ENCODE measurements around the gene CLEC11A.
A peak's percentile ranks its signal among the peaks of the same experiment; 100 is the strongest.

CLEC11A gene

DNA sequence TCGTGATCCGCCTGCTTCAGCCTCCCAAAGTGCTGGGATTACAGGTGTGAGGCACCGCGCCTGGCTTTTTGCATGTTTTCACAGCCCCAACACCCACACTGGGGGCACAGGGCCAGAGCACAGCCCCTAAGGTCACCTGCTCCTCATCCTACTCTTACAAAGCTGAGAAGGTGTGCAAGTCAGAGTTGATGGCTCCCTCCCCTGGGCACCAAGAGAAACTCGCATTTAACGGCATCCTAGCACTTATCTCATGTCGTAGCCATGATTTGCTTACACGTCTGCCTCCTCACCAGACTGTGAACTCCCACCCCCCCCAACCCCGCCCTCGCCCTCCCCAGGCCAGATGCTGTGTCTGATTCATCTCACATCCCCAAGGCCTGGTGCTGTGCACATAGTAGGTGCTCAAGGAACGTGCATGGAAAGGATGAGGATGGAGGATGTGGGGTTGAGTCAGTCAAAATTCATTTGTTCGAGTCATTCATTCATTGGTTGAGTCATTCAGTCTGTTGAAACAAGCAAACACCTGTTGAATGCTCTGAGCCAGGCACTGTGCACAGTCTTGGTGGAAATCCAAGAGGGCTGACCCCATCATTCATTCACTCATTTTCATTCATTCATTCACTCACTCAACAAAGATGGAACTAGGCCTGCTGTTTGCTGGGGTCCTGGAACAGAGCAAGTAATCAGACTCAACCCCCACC lies 14.8 kb upstream of the CLEC11A start:
- 75 to 79% methylated on average over 8 to 10 of the region's 12 CpGs for WGBS, 2 experiments (ENCODE audit: insufficient coverage in 2 of 2)

DNA sequence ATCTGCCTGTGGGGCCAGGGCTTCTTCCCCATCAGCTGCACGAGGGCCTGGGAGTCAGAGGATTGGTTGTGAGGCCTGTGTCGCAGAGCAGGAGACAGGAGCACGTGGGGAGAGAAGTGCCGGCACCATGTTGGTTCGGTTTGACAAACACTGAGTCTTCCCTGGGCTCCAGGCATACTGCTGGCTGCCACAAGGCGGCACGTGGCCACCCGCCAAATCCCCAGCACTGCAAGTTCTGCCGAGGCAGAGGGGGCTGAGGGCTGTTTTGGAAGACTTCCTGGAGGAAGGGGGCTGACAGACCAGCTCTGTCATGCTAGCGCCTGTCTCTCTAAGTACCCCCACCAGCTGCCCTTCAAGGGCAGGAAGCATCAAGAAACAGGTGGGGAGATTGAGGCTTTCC lies 13.1 kb upstream of the CLEC11A start:
- WGBS, 2 experiments (ENCODE audit: insufficient coverage in 2 of 2) = 43 to 69% methylated on average over 6 to 9 of the region's 10 CpGs
- Histone ChIP-seq H3K36me3 (ENCODE audit: control insufficient read depth, insufficient read depth, low read length) (peaks cover 3% of the 10 kb centered on the region), H3K27ac (ENCODE audit: low read depth, low read length, severe bottlenecking) (no peak overlapping the region), H3K4me1 (ENCODE audit: control insufficient read depth, insufficient read depth, low read length, poor library complexity, severe bottlenecking) (no peaks in the 10 kb centered on the region), H3K9me3 (ENCODE audit: control insufficient read depth, low read length) (no peaks in the 10 kb centered on the region), H3K4me3 (ENCODE audit: extremely low read depth, insufficient read depth, low read length, poor library complexity, severe bottlenecking) (no peak overlapping the region)

More for the DNA sequence above, 14.8 kb upstream of the CLEC11A start:
- Histone ChIP-seq H3K9me3 (ENCODE audit: control insufficient read depth, low read length) (no peaks in the 10 kb centered on the region), H3K4me3 (ENCODE audit: extremely low read depth, insufficient read depth, low read length, poor library complexity, severe bottlenecking) (no peak overlapping the region), H3K36me3 (ENCODE audit: control insufficient read depth, insufficient read depth, low read length) (peaks cover 3% of the 10 kb centered on the region), H3K4me1 (ENCODE audit: control insufficient read depth, insufficient read depth, low read length, poor library complexity, severe bottlenecking) (no peaks in the 10 kb centered on the region), H3K27ac (ENCODE audit: low read depth, low read length, severe bottlenecking) (no peak overlapping the region)

DNA sequence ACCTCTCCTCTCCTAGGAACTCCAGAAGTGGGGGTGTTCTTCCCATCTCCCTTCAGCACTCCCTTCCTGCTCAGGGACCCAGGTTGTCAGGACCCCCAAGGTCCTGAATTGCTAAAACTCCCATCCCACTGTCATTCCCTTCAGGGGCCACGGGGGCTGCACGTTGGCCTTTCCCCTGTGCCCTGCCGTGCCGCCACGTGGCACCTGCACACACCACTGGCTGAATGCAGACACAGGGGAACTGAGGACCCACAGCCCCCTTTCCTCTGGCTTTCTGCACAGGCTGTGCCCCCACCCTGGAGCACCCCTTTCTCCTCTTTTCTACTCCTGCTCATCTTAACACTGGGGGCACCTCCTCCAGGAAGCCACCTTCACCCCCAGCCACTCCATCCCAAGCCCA lies 12.6 kb upstream of the CLEC11A start:
- Histone ChIP-seq H3K4me1 (ENCODE audit: control insufficient read depth, insufficient read depth, low read length, poor library complexity, severe bottlenecking) (no peaks in the 10 kb centered on the region), H3K4me3 (ENCODE audit: extremely low read depth, insufficient read depth, low read length, poor library complexity, severe bottlenecking) (no peak overlapping the region), H3K9me3 (ENCODE audit: control insufficient read depth, low read length) (no peaks in the 10 kb centered on the region), H3K27ac (ENCODE audit: low read depth, low read length, severe bottlenecking) (no peak overlapping the region), H3K36me3 (ENCODE audit: control insufficient read depth, insufficient read depth, low read length) (peaks cover 3% of the 10 kb centered on the region)
- 79 to 94% methylated on average over 5 of the region's 5 CpGs for WGBS, 2 experiments (ENCODE audit: insufficient coverage in 2 of 2)

DNA sequence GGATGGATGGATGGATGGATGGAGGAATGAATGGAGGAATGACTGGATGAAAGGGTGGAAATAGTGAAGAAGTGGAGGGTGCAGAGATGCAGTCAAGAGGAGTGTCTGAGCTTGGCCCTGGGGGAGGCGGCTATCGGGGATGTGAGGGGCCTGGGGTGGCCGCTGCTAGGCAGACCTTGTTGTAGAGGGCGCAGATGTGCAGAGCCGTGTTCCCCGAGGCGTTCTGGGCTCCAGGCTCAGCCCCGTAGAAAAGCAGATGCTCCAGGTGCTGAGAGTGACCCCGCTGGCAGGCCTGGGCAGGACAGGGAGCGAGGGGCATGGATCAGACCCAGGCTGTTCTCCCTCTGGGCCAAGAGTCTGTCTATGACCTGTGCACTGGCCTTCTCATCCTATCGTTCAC lies 12.0 kb upstream of the CLEC11A start:
- Histone ChIP-seq H3K36me3 (ENCODE audit: control insufficient read depth, insufficient read depth, low read length) (peaks cover 3% of the 10 kb centered on the region), H3K4me3 (ENCODE audit: extremely low read depth, insufficient read depth, low read length, poor library complexity, severe bottlenecking) (no peak overlapping the region), H3K27ac (ENCODE audit: low read depth, low read length, severe bottlenecking) (no peak overlapping the region), H3K4me1 (ENCODE audit: control insufficient read depth, insufficient read depth, low read length, poor library complexity, severe bottlenecking) (no peaks in the 10 kb centered on the region), H3K9me3 (ENCODE audit: control insufficient read depth, low read length) (no peaks in the 10 kb centered on the region)
- 81 to 82% methylated on average over 9 to 11 of the region's 11 CpGs for WGBS, 2 experiments (ENCODE audit: insufficient coverage in 2 of 2)

DNA sequence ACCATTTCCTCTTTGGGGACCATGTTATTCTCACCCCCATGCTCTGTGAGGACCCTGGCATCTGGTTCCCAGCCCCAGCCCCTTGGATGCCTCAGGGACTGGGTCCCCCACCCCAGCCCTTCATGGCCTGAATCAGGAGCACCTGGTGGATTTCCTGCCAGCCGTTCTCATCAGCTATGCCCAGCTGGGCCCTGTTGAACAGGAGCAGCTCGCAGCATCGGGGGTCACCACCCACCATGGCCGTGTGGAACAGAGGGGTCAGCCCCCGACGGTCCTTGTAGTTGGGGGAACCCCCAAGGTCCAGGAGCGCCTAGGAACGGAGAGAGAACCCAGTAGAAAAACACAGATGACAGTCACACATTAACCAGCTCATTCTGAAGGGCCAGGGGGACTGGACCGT lies 11.4 kb upstream of the CLEC11A start:
- H3K9me3 ChIP-seq (ENCODE audit: control insufficient read depth, low read length) = no peaks in the 10 kb centered on the region
- no peak overlapping the region for H3K4me3 ChIP-seq (ENCODE audit: extremely low read depth, insufficient read depth, low read length, poor library complexity, severe bottlenecking)
- WGBS, 2 experiments (ENCODE audit: insufficient coverage in 2 of 2) = 81 to 85% methylated on average over 7 to 8 of the region's 9 CpGs
- H3K4me1 ChIP-seq (ENCODE audit: control insufficient read depth, insufficient read depth, low read length, poor library complexity, severe bottlenecking) = no peaks in the 10 kb centered on the region
- peaks cover 3% of the 10 kb centered on the region for H3K36me3 ChIP-seq (ENCODE audit: control insufficient read depth, insufficient read depth, low read length)
- H3K27ac ChIP-seq (ENCODE audit: low read depth, low read length, severe bottlenecking) = no peak overlapping the region

DNA sequence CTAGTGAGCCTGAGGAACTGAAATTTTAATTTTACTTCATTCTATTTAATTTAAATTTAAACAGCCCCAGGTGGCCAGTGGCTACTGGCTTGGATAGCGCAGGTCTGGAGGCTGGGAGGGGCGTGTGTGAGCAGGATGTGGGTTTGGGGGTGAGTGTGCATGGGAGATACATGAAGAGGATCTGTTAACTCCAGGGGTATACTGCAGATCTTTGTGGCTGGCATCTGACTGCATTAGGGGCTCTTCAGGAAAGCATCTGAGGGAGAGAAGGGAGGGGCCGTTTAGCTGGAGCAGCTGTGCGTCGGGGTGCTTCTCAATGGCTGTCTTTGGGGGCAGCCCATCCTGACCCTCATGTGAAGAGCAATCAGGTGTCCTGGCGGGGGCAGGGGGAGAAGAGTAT lies 10.3 kb upstream of the CLEC11A start:
- Histone ChIP-seq H3K27ac (ENCODE audit: low read depth, low read length, severe bottlenecking) (no peak overlapping the region), H3K4me3 (ENCODE audit: extremely low read depth, insufficient read depth, low read length, poor library complexity, severe bottlenecking) (no peak overlapping the region), H3K4me1 (ENCODE audit: control insufficient read depth, insufficient read depth, low read length, poor library complexity, severe bottlenecking) (peaks cover 2% of the 10 kb centered on the region), H3K36me3 (ENCODE audit: control insufficient read depth, insufficient read depth, low read length) (peaks cover 3% of the 10 kb centered on the region), H3K9me3 (ENCODE audit: control insufficient read depth, low read length) (no peaks in the 10 kb centered on the region)
- WGBS, 2 experiments (ENCODE audit: insufficient coverage in 2 of 2) = 89 to 95% methylated on average over 4 to 6 of the region's 6 CpGs

DNA sequence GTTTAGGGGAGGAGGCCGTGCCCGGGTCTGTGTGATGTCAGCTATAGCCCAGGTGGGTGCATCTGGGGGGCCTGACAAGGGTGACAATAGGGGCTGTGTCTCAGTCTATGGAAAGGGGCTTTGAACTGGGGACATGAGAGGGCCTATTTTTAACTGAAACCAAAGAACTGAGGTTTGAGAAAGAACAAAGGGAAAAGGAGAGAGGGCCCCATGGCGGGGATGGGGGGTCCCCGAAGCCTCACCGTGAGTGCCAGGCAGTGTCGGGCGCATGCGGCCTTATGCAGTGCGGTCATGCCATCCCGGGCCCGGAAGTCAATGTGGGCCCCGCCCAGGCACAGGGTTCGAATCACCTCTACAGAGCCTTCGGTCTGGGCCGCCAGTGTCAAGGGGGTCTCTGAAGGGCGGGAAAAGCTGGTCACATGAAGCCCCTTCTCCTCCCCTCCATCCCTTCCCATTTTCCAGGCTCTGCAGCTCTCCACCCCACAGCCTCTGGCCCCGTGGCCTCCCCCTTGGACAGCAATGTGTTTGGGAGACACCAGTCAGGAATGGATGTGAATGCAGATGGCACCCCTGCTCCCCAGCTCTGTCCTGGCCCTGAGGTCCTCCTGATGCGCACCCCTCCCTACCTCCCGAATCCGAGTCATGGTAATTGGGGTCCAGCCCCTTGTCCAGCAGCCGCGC lies 9.5 kb upstream of the CLEC11A start:
- H3K9me3 ChIP-seq (ENCODE audit: control insufficient read depth, low read length) = no peaks in the 10 kb centered on the region
- 93 to 94% methylated on average over 18 to 20 of the region's 22 CpGs for WGBS, 2 experiments (ENCODE audit: insufficient coverage in 2 of 2)
- no peak overlapping the region for H3K4me3 ChIP-seq (ENCODE audit: extremely low read depth, insufficient read depth, low read length, poor library complexity, severe bottlenecking)
- H3K36me3 ChIP-seq (ENCODE audit: control insufficient read depth, insufficient read depth, low read length) = peaks cover 3% of the 10 kb centered on the region
- peaks cover 3% of the 10 kb centered on the region for H3K4me1 ChIP-seq (ENCODE audit: control insufficient read depth, insufficient read depth, low read length, poor library complexity, severe bottlenecking)
- H3K27ac ChIP-seq (ENCODE audit: low read depth, low read length, severe bottlenecking) = no peak overlapping the region

DNA sequence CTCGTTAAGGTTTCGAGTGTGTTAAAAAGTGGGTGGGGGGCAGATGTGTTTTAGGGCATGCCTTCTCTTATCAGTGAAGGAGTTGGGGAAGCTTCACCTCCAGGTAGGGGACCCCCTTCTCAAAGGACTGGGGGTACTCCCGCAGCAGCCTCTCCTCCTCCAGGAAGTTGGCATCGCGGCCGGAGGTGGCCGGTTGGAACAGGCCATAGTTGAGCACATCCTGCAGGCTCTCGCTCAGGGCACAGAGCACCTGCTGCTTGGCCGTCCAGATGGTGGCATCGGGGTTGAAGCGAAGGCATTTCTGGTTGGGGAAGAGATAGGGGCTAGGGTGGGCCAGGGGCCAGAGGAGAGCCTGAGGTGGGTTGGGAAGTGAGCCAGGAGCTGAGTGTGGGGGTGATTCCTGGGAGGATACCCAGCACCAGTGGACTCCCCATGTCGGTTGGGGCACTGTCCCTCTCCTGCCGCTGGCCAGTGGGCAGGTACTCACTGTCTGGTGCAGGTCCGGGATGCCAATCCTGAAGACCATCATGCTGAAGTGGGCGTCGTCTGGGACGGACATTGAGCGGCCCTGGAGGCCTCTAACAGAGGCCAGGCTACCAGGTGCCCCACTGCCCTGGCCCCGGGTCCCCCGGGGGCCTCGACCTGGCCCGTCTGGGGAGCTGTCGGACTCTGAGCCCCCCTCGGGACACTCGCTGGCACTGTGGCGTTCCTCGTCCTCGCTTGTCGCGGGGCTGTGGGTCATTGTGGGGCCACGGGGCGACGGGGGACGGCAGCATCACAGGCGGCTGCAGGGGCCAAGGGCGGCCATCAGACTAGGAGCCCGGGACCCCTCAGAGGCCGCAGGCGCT lies 6.8 kb upstream of the CLEC11A start:
- no peaks in the 10 kb centered on the region for H3K36me3 ChIP-seq (ENCODE audit: control insufficient read depth, insufficient read depth, low read length)
- H3K27ac ChIP-seq (ENCODE audit: low read depth, low read length, severe bottlenecking) = no peak overlapping the region
- no peaks in the 10 kb centered on the region for H3K9me3 ChIP-seq (ENCODE audit: control insufficient read depth, low read length)
- H3K4me3 ChIP-seq (ENCODE audit: extremely low read depth, insufficient read depth, low read length, poor library complexity, severe bottlenecking) = no peak overlapping the region
- 88% methylated on average over 35 to 39 of the region's 39 CpGs for WGBS, 2 experiments (ENCODE audit: insufficient coverage in 2 of 2)
- peaks cover 3% of the 10 kb centered on the region for H3K4me1 ChIP-seq (ENCODE audit: control insufficient read depth, insufficient read depth, low read length, poor library complexity, severe bottlenecking)

DNA sequence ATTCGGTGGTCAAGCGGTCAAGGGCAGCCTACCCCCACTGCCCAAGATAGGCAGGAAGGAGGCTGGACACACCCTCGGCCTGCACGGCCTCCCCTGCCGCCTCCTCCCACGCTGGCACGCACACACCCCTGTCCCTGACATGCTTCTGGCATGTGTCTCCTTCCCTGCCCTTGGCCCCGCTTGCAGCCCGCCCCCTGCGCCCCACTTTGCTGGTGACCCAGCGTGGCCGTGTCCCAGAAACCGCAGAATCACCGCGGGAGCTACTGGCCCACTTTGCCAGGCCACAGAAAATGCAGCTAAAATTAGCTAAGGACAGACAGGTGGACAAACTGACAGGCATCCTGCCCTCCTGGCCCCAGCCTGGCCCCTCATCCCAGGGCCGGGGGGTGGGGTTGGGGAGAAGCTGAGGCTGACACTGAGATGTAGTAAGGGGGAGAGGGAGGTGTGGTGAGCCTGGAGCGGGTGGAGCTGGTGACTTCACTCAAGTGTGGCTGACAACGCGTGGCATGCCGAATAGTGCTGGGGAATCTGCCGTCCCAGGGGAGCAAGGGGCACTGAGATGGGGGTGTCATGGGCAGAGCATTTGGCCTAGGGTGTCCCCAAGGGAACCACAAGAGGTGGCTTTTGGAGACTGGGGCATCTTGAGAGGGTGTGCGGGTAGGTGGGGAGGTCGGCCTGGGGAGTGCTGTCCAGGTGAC lies 6.0 kb upstream of the CLEC11A start:
- Histone ChIP-seq H3K27ac (ENCODE audit: low read depth, low read length, severe bottlenecking) (no peak overlapping the region), H3K4me1 (ENCODE audit: control insufficient read depth, insufficient read depth, low read length, poor library complexity, severe bottlenecking) (peaks cover 3% of the 10 kb centered on the region), H3K4me3 (ENCODE audit: extremely low read depth, insufficient read depth, low read length, poor library complexity, severe bottlenecking) (no peak overlapping the region), H3K9me3 (ENCODE audit: control insufficient read depth, low read length) (peaks cover 3% of the 10 kb centered on the region), H3K36me3 (ENCODE audit: control insufficient read depth, insufficient read depth, low read length) (no peaks in the 10 kb centered on the region)
- WGBS, 2 experiments (ENCODE audit: insufficient coverage in 2 of 2) = 79 to 81% methylated on average over 15 to 22 of the region's 23 CpGs

DNA sequence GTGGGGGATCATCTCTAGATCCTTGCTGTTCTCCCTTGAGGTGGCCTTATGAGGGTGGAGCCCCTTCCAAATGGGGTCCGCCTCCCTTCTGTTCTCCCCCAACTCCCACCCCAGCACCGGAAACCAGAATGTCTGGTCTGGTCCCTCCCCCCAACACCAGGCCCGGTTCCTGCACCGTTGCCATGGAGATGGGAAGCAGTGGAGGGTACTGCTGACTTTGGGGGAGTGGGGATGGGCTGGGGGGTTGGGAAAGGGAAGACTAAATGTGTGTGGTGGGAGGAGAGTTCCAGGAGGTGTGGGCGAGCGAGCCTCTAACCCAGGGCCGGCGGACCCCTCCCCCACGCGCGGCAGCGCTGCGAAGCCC lies 5.3 kb upstream of the CLEC11A start:
- Histone ChIP-seq H3K9me3 (ENCODE audit: control insufficient read depth, low read length) (peaks cover 3% of the 10 kb centered on the region), H3K4me1 (ENCODE audit: control insufficient read depth, insufficient read depth, low read length, poor library complexity, severe bottlenecking) (peaks cover 3% of the 10 kb centered on the region), H3K36me3 (ENCODE audit: control insufficient read depth, insufficient read depth, low read length) (no peaks in the 10 kb centered on the region), H3K27ac (ENCODE audit: low read depth, low read length, severe bottlenecking) (no peak overlapping the region), H3K4me3 (ENCODE audit: extremely low read depth, insufficient read depth, low read length, poor library complexity, severe bottlenecking) (peak overlapping the region; percentile 39)
- WGBS, 2 experiments (ENCODE audit: insufficient coverage in 2 of 2) = no CpG with 5 or more reads among the region's 13 CpGs

All from mesodermal cell (in vitro differentiated cells).